AG04449 (cell line): ENCODE data around the gene FUBP3.
"Not testable (repeated sequence)": the region's sequence is repeated elsewhere in the genome, so short reads cannot be mapped to it uniquely, and the experiment has no call there.

Experiments used
- CTCF ChIA-PET: fragments of 350-600 bp; formaldehyde crosslinking; extraction: SDS; loops from one replicate; lab custom pipeline; 2021; ENCODE audit warnings: antibody characterized with exemption; lab: Yijun Ruan, JAX
- POLR2A ChIA-PET: fragments of 400-600, 350-600 bp; formaldehyde crosslinking; extraction: SDS; loops from one replicate; lab custom pipeline; 2020; ENCODE audit warnings: antibody characterized with exemption, inconsistent platforms; lab: Yijun Ruan, JAX
- DNase-seq: peaks from one replicate; pipeline ENCODE4 v3.0.0-alpha.2; 2010; ENCODE audit warnings: low read depth, low spot score
- H3K4me3 ChIP-seq: 2 replicates; pipeline ENCODE4 v1.5.1; 2011; ENCODE audit warnings: low read depth, mild to moderate bottlenecking, control low read depth, low read length
- CTCF ChIP-seq: IDR thresholded peaks from one replicate; pipeline ENCODE4 v1.5.1; 2011; ENCODE audit warnings: mild to moderate bottlenecking, moderate library complexity, low read length, control low read depth, inconsistent platforms; ENCODE audit not compliant: insufficient read depth; ENCODE audit errors: missing control alignments

Gene FUBP3

GRCh38 chr9:130555061-130555460, 24.3 kb upstream of the FUBP3 start:
- CTCF ChIA-PET: no interaction called here
- no peak for TF ChIP-seq CTCF
- no peak for DNase-seq
- POLR2A ChIA-PET: no interaction called here
- H3K4me3 ChIP-seq: no peak overlapping the region

- DNase-seq: no peak
Measured at GRCh38 chr9:130555968-130556367, 23.4 kb upstream of the FUBP3 start.

GRCh38 chr9:130556396-130557076, 22.8 kb upstream of the FUBP3 start:
- no peak for DNase-seq
- ChIA-PET CTCF (no interaction called here), POLR2A (no interaction called here)
- TF ChIP-seq CTCF: no peak
- H3K4me3 ChIP-seq: no peak overlapping the region

More at GRCh38 chr9:130555968-130556367, 23.4 kb upstream of the FUBP3 start:
- TF ChIP-seq CTCF: no peak
- H3K4me3 ChIP-seq: no peak overlapping the region
- ChIA-PET POLR2A (no interaction called here), CTCF (no interaction called here)

- ChIA-PET POLR2A (no interaction called here), CTCF (no interaction called here)
- no peak for TF ChIP-seq CTCF
- DNase-seq: no peak
- no peak overlapping the region for H3K4me3 ChIP-seq
Measured at GRCh38 chr9:130557077-130557468, 22.3 kb upstream of the FUBP3 start.

GRCh38 chr9:130561056-130561455, 18.3 kb upstream of the FUBP3 start:
- ChIA-PET POLR2A (interaction anchor here (0.7 kb wide), 1 partner anchor 65 kb away, joined by 4 read pairs; no protein-coding TSS in a partner anchor), CTCF (no interaction called here)
- no peak for DNase-seq
- H3K4me3 ChIP-seq: no peak overlapping the region
- no peak for TF ChIP-seq CTCF

GRCh38 chr9:130562525-130562924, 16.9 kb upstream of the FUBP3 start:
- H3K4me3 ChIP-seq, CTCF ChIA-PET, POLR2A ChIA-PET, DNase-seq: not testable (repeated sequence)

GRCh38 chr9:130563797-130564196, 15.6 kb upstream of the FUBP3 start:
- POLR2A ChIA-PET: no interaction called here
- no peak overlapping the region for H3K4me3 ChIP-seq
- DNase-seq: no peak
- no peak for TF ChIP-seq CTCF
- CTCF ChIA-PET: no interaction called here
